Measurements from ENCODE around the gene KCNC3.

- TF ChIP-seq, protein P1, sequence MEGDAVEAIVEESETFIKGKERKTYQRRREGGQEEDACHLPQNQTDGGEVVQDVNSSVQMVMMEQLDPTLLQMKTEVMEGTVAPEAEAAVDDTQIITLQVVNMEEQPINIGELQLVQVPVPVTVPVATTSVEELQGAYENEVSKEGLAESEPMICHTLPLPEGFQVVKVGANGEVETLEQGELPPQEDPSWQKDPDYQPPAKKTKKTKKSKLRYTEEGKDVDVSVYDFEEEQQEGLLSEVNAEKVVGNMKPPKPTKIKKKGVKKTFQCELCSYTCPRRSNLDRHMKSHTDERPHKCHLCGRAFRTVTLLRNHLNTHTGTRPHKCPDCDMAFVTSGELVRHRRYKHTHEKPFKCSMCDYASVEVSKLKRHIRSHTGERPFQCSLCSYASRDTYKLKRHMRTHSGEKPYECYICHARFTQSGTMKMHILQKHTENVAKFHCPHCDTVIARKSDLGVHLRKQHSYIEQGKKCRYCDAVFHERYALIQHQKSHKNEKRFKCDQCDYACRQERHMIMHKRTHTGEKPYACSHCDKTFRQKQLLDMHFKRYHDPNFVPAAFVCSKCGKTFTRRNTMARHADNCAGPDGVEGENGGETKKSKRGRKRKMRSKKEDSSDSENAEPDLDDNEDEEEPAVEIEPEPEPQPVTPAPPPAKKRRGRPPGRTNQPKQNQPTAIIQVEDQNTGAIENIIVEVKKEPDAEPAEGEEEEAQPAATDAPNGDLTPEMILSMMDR (IDR thresholded peaks at IDR 0.05; ENCODE audit: low read depth, low read length) = no peak
- TF ChIP-seq POLR2A (IDR thresholded peaks at IDR 0.05; ENCODE audit: extremely low read depth, insufficient read length) = no peak
- TF ChIP-seq, protein P2, sequence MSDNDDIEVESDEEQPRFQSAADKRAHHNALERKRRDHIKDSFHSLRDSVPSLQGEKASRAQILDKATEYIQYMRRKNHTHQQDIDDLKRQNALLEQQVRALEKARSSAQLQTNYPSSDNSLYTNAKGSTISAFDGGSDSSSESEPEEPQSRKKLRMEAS (IDR thresholded peaks at IDR 0.05; ENCODE audit: low read depth, low read length) = no peak
- no peak for TF ChIP-seq MYC (IDR thresholded peaks at IDR 0.05; ENCODE audit: low read depth, low read length)
Observed at GRCh38 chr19:50266041-50266440, 63.1 kb downstream of the KCNC3 start.
